OCI-M2 (cell line): ENCODE data around the gene DIP2B.
"Not testable (repeated sequence)": the region's sequence is repeated elsewhere in the genome, so short reads cannot be mapped to it uniquely, and the experiment has no call there.

Experiments
- DNase-seq: peaks from one replicate; lab custom pipeline; 2025; ENCODE audit not compliant: unreplicated experiment; lab: John Stamatoyannopoulos, UW

Gene DIP2B

DNA sequence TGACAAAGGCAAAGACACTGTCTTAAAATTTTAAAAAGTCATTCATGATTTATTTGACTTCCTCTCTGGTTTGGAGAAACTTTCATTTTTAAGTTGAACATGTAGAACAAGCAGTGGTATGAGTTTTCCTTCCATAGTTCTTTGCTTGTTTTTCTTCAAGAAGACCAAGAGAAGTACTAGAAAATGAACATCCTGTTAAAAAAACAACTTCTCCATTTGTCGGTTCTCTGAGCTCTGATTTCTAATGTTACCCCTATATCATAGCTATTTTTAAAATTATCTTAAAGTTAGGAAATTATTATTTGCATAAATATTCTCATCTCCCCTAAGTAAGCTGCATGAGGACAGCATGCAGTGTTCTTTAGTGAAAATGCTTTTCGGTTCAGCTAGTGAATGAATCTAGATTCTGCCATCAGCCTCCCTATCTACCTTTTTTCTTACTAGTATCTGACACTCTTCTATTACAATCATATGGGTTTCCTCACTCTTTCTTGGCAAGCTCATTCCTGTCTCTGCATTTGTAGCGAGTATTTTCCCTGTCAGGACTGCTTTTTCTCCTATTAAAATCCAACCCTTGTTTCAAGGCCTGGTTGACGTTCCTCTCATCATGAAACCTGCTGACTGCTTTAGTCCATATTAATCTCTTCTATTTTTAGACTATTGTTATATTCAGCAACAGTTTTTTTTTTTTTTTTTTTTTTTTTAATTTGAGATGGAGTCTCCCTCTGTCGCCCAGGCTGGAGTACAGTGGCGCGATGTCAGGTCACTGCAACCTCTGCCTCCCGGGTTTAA is 15.8 kb downstream of the DIP2B start:
- no peak for DNase-seq

DNA sequence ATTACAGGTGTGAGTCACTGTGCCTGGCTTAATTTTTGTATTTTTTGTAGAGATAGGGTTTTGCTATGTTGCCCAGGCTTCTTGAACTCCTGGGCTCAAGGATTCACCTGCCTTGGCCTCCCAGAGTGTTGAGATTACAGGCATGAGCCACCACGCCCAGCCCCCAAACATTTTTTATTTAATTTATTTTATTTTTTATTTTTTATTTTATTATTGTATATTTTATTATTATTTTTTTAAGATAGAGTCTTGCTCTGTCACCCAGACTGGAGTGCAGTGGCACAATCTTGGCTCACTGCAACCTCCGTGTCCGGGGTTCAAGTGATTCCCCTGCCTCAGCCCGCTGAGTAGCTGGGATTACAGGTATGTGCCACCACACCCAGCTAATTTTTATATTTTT is 17.0 kb downstream of the DIP2B start:
- not testable (repeated sequence) for DNase-seq

DNA sequence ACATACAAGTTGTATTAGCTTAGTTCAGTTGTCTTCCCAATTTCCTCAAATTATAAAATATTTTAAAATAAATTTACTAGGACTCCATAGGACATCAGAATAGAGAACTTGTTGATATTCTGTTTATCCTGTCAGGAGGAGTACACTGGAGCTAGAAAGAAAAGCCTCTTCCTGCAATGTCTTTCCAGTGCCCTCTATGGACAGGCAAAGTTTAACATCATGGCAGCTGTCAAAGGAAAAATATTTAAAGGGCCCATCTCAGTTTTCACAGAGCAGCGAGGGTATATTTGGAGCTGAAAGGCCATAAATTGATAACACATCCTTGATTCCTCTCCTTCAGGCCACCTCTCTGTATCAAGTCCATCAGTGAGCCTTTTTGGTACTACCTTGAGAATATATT is 19.0 kb downstream of the DIP2B start:
- no peak for DNase-seq

DNA sequence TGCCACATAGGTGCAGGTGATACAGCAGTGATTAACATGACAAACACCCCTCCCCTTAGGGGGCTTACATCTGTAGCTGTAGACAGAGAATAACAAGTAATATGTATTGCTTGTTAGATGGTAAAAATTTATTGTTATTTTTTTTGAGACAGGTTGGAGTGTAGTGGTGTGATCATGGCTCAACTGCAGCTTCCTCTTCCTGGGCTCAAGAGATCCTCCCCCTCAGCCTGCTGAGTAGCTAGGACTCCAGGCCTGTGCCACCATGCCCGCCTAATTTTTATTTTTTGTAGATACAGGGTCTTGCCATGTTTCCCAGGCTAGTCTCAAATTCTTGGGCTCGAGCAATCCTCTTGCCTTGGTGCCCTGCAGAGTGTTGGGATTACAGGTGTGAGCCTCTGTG is 19.8 kb downstream of the DIP2B start:
- no peak for DNase-seq

DNA sequence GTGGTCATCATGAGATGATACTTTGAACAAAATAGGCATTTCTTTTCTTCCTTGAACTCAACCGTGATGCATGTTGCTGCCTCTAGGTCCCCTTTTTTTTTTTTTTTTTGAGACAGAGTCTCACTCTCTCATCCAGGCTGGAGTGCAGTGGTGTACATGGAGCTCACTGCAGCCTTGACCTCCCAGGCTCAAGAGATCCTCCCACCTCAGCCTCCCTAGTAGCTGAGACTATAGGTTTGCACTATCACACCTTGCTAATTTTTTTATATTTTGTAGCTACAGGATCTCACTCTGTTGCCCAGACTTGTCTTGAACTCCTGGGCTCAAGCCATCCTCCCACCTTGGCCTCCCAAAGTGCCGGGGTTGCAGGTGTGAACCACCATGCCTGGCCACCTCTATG is 20.6 kb downstream of the DIP2B start:
- DNase-seq = no peak

DNA sequence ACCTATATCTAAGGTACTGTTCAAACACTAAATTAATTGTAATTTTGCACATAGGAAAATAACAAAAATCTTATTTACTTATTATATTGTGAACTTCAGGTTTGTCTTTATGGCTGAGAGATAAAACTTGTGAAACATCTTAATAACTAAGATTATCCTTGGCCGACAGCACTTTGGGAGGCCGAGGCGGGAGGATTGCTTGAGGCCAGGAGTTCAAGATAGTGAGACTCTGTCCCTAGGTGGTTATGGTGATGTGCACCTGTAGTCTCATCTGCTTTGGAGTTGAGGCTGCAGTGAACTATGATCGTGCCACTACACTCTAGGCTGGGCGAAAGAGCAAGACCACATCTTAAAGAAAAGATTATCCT is 22.6 kb downstream of the DIP2B start:
- no peak for DNase-seq

DNA sequence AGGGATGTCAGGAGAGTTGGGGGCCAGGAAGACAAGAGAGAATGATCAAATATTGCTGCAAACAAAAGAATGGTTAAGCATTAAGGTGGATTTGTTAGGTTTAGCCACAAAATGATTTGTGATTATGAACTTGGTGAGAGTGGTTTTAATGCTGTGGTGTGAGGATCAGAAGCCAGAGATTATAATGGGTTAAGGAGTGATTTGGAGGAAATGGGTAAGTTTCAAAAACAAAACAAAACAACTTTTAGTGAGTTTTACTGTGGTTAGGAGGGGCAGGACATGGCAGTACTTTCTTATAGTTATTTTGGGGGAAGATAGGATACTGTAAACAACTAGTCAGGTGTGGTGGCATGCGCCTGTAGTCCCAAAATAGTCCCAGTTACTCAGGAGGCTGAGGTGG is 24.0 kb downstream of the DIP2B start:
- DNase-seq = no peak

DNA sequence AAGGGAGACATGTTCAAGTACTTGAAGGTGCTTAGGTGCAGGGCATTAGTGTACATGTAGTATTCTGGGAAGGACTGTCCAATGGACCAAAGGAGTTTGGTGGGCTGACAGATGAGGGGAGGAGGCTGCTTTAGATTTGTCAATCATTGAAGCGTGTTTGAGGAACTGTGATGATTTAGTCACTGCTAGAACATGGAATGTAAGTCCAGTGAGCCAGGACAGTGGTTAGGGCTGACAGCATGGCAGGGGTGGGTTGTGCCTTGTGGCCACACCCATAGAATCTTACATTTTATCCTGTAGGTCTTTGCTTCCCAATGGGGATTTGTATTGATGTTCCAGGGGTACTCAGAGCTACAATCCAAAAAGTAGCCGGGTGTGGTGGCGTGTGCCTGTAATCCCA is 24.6 kb downstream of the DIP2B start:
- no peak for DNase-seq

DNA sequence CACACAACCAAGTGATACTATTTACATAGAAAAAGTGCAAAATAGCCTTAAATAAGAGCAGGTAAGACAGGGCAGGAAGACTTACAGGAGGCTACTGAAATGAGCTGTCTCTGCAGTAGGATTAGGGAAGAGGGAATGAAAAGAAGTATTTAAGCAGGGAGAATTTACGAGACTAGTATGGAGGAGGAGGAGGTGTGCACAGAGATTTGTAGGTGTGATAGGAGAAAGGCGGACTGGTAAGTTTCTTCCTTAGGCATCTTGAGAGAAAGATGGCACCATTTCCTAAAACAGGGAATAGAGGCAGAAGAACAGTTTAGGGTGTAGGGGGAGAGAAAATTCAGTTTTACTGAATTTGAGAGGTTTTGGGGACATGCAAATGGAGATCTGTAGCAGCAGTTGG is 25.7 kb downstream of the DIP2B start:
- no peak for DNase-seq

DNA sequence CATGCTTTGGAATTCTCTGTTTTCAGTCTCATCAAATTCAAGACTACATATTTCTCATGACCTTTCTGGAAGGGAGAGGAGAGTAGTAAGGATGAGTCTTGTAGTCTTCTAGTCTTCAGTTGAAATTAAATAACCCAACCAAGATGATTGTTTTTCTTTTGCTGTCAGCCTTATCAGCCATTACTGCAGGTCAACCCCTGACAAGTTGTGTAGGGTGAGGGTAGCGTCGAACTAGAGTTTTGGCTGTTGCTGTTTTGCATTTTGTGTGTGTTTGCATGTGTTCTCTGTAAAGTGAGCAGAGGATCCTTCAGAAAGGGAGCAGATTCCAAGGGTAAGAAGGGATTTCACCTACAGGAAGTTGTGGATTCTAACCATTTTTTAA is 28.4 kb downstream of the DIP2B start:
- no peak for DNase-seq

DNA sequence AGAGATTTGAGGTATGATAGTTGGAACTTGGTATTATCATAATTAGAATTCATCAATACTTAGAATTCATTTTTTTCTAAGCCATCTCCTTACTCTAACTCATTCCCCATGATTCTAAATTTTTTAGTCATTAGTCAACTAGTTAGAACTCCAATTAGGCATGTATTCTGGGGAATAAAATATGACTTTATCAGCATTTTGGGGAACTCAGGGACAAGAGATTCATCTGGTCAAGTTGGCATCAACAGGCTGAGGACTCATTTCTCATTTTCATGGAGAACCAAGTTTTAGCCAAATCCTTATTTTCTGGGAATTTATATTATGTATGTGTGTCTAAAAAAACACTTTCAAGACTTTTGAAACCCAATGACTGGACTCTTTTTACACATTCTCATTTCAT is 29.2 kb downstream of the DIP2B start:
- no peak for DNase-seq

DNA sequence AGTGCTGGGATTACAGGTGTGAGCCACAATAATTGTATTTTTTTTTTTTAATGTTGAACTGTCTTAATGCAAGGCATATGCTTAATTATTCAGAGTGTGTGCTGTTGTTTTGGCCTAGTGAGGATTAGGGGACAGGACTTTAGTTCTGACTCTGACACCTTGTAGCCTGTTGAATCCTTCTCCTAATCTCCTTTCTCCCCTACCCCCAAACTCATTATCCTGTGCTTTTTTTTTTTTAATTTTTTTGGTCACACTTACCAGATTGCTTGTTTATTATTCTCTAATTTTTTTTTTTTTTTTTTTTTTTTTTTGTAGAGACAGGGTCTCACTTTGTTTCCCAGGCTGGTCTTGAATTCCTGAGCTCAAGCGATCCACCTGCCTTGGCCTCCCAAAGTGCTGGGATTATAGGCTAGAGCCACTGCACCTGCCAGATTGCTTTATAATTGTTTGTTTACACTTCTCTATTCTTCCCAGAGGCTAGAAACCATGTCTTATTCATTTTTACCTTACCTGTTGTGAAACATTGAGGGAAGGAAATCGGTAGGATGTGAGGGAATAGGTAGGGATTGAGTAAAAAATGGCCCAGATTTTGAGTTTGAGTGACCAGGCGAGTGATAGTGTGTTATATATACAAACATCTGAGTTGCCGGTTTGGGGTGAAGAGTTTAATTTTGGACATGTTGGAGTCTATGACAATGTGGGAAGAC is 32.2 kb downstream of the DIP2B start:
- DNase-seq = no peak

DNA sequence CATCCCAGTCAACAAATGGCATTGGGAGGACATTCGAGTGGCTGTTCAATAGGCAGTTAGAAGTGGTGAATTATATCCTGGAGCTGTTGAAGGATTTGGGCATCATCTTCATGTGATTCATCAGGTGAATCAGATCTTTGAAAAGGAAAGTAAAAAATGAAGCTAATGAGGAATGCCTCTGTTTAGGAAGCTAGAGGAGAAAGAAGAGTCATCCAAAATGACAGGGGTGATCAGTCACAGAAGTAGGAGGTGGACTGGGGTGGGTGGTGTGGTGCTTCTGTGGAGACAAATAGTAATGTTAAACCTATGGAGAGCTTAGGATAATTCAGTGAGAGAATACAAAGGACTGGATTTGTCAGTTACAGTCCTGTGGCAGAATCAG is 32.7 kb downstream of the DIP2B start:
- DNase-seq = no peak

DNA sequence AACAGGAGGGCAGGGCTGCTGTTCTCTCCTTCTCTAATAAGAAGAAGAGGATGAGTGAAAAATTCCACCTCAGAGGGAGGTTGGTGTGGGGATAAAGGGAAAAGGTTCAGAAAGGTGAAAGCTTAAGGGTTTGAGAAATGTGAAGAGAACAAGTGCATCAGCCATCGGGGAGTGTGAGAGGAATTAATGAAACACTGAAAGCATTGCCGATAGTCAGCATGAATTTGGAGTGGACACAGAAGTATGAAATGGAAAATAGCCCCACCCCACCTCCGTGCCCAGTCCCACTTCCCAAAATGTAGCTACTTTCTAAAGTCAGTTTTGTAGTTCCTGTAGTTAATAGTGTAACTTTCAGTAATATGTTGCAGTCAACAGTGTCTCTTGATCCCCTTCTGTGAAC is 33.4 kb downstream of the DIP2B start:
- no peak for DNase-seq

DNA sequence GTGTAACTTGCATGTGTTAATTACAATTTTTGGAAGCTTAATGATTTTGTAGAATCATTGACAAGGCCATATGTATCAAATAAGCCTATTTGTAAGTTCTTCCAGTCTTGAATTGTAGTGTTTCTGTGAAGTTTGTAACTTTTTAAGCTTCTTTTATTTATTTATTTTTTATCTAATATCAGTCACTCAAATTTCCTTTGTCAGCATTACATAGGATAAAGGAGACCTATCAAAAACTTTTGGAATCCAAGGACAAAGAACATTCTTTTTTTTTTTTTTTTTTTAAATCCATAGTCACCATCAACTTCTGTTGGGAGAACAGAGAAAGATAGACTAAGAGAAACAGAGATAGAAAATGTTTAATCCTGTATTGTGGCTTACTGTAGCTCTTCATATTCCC is 36.4 kb downstream of the DIP2B start:
- DNase-seq = no peak

DNA sequence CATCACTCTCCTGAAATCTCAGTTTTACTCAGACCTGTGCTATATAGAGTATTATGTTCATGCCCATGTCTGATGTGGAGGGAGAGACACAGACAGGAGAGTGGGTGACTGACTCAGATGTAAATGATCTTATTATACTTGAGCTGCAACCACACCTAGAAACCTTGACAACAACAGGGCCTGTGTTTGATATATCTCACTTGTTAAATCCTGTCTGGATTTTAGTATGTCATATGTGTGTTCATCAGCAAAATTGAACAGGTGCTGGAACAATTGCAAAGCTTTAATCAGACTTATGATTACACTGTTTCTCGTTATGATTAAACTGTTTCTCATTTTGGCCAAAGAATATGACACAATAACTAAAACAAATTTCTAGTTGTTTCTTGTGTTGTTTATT is 37.7 kb downstream of the DIP2B start:
- no peak for DNase-seq

DNA sequence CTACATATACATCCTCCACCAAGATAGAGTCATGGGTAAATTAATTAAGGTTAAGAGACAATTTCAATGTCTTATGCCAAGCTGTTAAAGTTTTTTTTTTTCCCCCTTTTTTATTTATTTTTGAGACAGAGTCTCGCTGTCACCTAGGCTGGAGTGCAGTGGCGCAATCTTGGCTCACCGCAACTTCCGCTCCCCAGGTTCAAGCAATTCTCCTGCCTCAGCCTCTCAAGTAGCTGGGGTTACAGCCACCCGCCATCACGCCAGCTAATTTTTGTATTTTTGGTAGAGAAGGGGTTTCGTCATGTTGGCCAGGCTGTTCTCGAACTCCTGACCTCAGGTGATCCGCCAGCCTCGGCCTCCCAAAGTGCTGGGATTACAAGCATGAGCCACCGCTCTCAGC is 38.4 kb downstream of the DIP2B start:
- DNase-seq = not testable (repeated sequence)

DNA sequence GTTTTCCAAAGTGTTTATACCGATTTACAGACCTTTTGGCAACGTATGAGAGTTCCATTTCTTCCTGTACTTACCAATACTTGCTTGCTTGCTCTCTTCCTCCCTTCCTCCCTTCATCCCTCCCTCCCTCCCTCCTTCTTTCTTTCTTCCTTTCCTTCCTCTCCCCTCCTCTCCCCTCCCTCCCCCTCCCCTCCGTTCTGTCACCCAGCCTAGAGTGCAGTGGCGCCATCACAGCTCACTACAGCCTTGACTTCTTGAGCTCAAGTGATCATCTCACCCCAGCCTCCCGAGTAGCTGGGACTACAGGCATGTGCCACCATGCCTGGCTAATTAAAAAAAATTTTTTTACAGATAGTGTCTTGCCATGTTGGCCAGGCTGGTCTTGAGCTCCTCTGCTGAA is 40.4 kb downstream of the DIP2B start:
- no peak for DNase-seq

DNA sequence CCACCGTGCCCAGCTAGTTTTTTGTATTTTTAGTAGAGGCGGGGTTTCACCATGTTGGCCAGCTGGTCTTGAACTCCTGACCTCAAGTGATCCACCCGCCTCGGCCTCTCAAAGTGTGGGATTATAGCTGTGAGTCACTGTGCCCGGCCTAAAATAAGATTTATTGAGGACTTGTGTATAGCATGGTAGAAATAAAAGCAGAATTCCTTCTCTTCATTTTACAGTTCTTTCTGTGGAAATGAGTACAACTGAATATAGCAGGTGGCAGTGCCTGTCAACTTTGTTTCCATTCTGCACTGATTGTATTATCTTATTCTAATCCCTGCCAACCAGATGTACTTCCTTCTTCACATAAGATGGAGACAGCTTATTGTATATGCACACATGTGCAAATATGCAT is 41.0 kb downstream of the DIP2B start:
- no peak for DNase-seq

DNA sequence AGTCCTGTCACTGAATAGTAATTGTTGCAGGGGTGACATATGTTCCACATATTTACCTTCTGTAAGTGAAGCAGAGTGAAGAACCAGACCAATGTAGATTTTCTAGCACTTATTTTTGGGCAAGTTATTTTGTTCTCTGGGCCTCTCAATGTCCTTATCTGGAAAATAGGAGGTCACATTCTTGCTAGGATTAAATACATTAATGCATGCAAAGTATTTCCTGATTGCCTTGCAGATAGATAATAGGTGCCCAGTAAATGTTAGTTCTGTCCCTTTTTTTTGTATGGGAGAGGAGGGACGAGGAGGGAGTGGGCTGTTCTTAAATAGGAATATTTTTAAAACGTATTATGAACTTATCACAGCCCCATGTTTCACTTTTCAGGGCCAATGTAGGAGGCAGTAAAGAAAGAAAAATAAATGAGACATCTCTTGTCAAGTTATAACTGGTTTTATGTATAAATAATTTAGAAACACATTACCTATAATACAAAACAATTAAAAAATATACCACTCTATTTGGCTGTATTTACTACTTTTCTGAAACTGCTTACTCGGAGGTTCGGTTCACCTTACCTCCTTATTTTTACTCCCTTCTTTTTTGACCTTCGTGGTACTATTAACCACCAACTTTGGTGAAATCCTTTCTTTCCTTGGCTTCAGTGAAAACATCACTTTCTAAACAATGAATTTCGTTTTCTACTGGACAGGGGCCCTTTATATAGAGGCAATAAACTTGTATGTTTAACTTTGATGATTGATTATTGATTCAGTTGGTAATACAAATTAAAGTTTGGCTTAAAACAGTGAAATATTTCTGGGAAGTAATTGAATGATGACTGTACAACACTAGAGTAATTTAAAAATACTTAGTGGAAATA is 41.9 kb downstream of the DIP2B start:
- DNase-seq = no peak

DNA sequence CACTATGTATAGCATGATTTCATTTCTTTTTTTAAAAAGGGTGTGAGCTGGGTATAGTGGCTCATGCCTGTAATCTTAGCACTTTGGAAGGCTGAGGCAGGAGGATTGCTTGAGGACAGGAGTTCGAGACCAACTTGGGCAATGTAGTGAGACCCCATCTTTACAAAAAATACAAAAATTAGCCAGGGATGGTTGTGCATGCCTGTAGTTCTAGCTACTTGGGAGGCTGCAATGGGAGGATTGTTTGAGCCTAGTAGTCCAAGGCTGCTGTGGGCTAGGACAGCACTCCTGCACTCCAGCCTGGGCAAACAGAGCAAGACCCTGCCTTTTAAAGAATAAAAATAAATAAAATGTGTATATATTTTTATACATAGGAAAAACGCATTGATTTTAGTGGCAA is 43.0 kb downstream of the DIP2B start:
- DNase-seq = no peak

DNA sequence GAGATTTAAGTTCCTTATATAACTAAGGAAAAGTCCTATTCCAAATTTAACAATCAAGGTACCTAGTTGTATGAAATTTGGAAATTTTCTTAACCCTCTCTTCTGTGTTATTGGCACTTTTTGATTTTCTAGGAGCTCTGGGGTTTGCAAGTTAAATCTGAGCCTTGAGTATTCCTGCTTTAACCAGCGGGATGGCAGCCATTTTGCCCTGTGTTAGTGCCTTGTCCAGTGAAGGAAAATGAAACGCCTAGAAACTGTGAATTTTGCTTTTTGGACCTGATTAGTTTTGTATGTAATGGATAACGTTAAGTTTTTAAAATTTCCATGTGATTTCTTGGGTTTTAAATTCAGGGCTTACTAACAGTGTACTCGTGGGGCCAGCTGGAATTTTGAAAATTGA is 45.1 kb downstream of the DIP2B start:
- DNase-seq = no peak
